Activated T-cell treated with anti-CD3 and anti-CD28 coated beads, Interleukin-2, amount 50 U/mL, for 4 hours (primary cell): ENCODE results near the gene SYNE1. TPM values are rescaled to one million over a fixed set of nuclear protein-coding genes. Genes with fewer than 3 reads are reported as not detected.
"Not testable (repeated sequence)": the region's sequence is repeated elsewhere in the genome, so short reads cannot be mapped to it uniquely, and the experiment has no call there.

Experiments
- ATAC-seq, 2 donors: fragments of 200-7000 bp; cut with Tn5 transposase; one replicate each; pipeline ENCODE4 v1.10.0; 2021
- DNase-seq: peaks from one replicate; pipeline ENCODE4 v3.0.0-alpha.2; 2020
- H3K27me3 Mint-ChIP-seq: one replicate; pipeline ENCODE4 v1.8.0; 2021; ENCODE audit warnings: low read depth, mixed read lengths
- H3K36me3 Mint-ChIP-seq: one replicate; pipeline ENCODE4 v1.8.0; 2022; ENCODE audit warnings: mixed read lengths; ENCODE audit not compliant: insufficient read depth
- H3K4me1 Mint-ChIP-seq: one replicate; pipeline ENCODE4 v1.8.0; 2021; ENCODE audit warnings: low read depth, mixed read lengths
- H3K4me3 Mint-ChIP-seq: one replicate; pipeline ENCODE4 v1.8.0; 2021; ENCODE audit warnings: mild to moderate bottlenecking, moderate library complexity, mixed read lengths
- H3K9me3 Mint-ChIP-seq: one replicate; pipeline ENCODE4 v1.8.0; 2021; ENCODE audit warnings: mixed read lengths
- total RNA-seq, 3 donors: library from RNA; stranded (reverse); gene quantifications; one replicate each; pipeline ENCODE4 v1.2.1, GENCODE V29; 2021

Gene SYNE1
- total RNA-seq, 3 donors from 2014 or later, result 11.0 to 16.1 (median 11.1) TPM

GRCh38 chr6:152642578-152643375 lies 5.6 kb upstream of the SYNE1 start:
- no peaks in the 10 kb centered on the region for H3K36me3 Mint-ChIP-seq
- no peak overlapping the region for H3K4me3 Mint-ChIP-seq
- DNase-seq, result no peak
- ATAC-seq, result peak in 1 of 2 donors; percentile 43
- H3K9me3 Mint-ChIP-seq, result no peaks in the 10 kb centered on the region
- H3K4me1 Mint-ChIP-seq, result peaks cover 3% of the 10 kb centered on the region
- peaks cover 21% of the 10 kb centered on the region for H3K27me3 Mint-ChIP-seq

GRCh38 chr6:152636609-152637295 lies 410 bp downstream of the SYNE1 start:
- Mint-ChIP-seq H3K36me3 (no peaks in the 10 kb centered on the region), H3K9me3 (no peaks in the 10 kb centered on the region), H3K4me1 (peaks cover 17% of the 10 kb centered on the region), H3K4me3 (peak overlapping the region; percentile 82), H3K27me3 (peaks cover 33% of the 10 kb centered on the region)
- ATAC-seq, result peak; percentile 45 to 55
- no peak for DNase-seq

GRCh38 chr6:152636021-152636608 lies 1.0 kb downstream of the SYNE1 start:
- peak overlapping the region; percentile 82 for H3K4me3 Mint-ChIP-seq
- peak; percentile 14 to 38 for ATAC-seq
- H3K36me3 Mint-ChIP-seq, result no peaks in the 10 kb centered on the region
- H3K4me1 Mint-ChIP-seq, result peaks cover 21% of the 10 kb centered on the region
- H3K27me3 Mint-ChIP-seq, result peaks cover 33% of the 10 kb centered on the region
- no peak for DNase-seq
- H3K9me3 Mint-ChIP-seq, result no peaks in the 10 kb centered on the region

GRCh38 chr6:152634773-152635172 lies 2.4 kb downstream of the SYNE1 start:
- H3K36me3 Mint-ChIP-seq, result no peaks in the 10 kb centered on the region
- ATAC-seq (peak in 1 of 2 donors; percentile 50), DNase-seq (no peak)
- H3K9me3 Mint-ChIP-seq, result no peaks in the 10 kb centered on the region
- peaks cover 33% of the 10 kb centered on the region for H3K27me3 Mint-ChIP-seq
- peaks cover 22% of the 10 kb centered on the region for H3K4me1 Mint-ChIP-seq
- peak overlapping the region; percentile 33 for H3K4me3 Mint-ChIP-seq

- no peaks in the 10 kb centered on the region for H3K36me3 Mint-ChIP-seq
- no peak for DNase-seq
Observed at GRCh38 chr6:152632121-152632782, 4.9 kb downstream of the SYNE1 start.

GRCh38 chr6:152631376-152631775 lies 5.8 kb downstream of the SYNE1 start:
- H3K27me3 Mint-ChIP-seq, result peaks cover 20% of the 10 kb centered on the region
- no peak overlapping the region for H3K4me3 Mint-ChIP-seq
- DNase-seq, result no peak
- ATAC-seq, result no peak
- H3K36me3 Mint-ChIP-seq, result no peaks in the 10 kb centered on the region
- H3K9me3 Mint-ChIP-seq, result no peaks in the 10 kb centered on the region
- H3K4me1 Mint-ChIP-seq, result peaks cover 15% of the 10 kb centered on the region

More at GRCh38 chr6:152632121-152632782, 4.9 kb downstream of the SYNE1 start:
- Mint-ChIP-seq H3K9me3 (no peaks in the 10 kb centered on the region), H3K27me3 (peaks cover 24% of the 10 kb centered on the region), H3K4me3 (no peak overlapping the region), H3K4me1 (peaks cover 17% of the 10 kb centered on the region)
- ATAC-seq, result no peak

- ATAC-seq, result no peak
- H3K4me3 Mint-ChIP-seq, result no peak overlapping the region
- H3K4me1 Mint-ChIP-seq, result peaks cover 13% of the 10 kb centered on the region
- peaks cover 15% of the 10 kb centered on the region for H3K27me3 Mint-ChIP-seq
- no peaks in the 10 kb centered on the region for H3K36me3 Mint-ChIP-seq
- H3K9me3 Mint-ChIP-seq, result no peaks in the 10 kb centered on the region
- no peak for DNase-seq
Observed at GRCh38 chr6:152630832-152631231, 6.3 kb downstream of the SYNE1 start.

GRCh38 chr6:152625213-152625612 lies 11.9 kb downstream of the SYNE1 start:
- Mint-ChIP-seq H3K36me3 (no peaks in the 10 kb centered on the region), H3K4me3 (no peak overlapping the region), H3K27me3 (peaks cover 7% of the 10 kb centered on the region), H3K9me3 (no peaks in the 10 kb centered on the region), H3K4me1 (peaks cover 5% of the 10 kb centered on the region)
- DNase-seq, result no peak
- no peak for ATAC-seq

- H3K27me3 Mint-ChIP-seq, DNase-seq, H3K36me3 Mint-ChIP-seq, H3K4me1 Mint-ChIP-seq, H3K4me3 Mint-ChIP-seq, H3K9me3 Mint-ChIP-seq, ATAC-seq: not testable (repeated sequence)
Observed at GRCh38 chr6:152614776-152615175, 22.4 kb downstream of the SYNE1 start.

GRCh38 chr6:152609125-152609670 lies 28.0 kb downstream of the SYNE1 start:
- ATAC-seq, result no peak
- H3K9me3 Mint-ChIP-seq, result no peaks in the 10 kb centered on the region
- no peaks in the 10 kb centered on the region for H3K27me3 Mint-ChIP-seq

GRCh38 chr6:152605941-152606340 lies 31.2 kb downstream of the SYNE1 start:
- DNase-seq, result no peak
- ATAC-seq, result no peak
- no peaks in the 10 kb centered on the region for H3K9me3 Mint-ChIP-seq
- no peaks in the 10 kb centered on the region for H3K27me3 Mint-ChIP-seq
- no peak overlapping the region for H3K4me3 Mint-ChIP-seq
- no peaks in the 10 kb centered on the region for H3K36me3 Mint-ChIP-seq
- no peaks in the 10 kb centered on the region for H3K4me1 Mint-ChIP-seq

More at GRCh38 chr6:152609125-152609670, 28.0 kb downstream of the SYNE1 start:
- Mint-ChIP-seq H3K36me3 (no peaks in the 10 kb centered on the region), H3K4me3 (no peak overlapping the region), H3K4me1 (no peaks in the 10 kb centered on the region)
- no peak for DNase-seq

GRCh38 chr6:152605342-152605741 lies 31.8 kb downstream of the SYNE1 start:
- H3K4me1 Mint-ChIP-seq, result no peaks in the 10 kb centered on the region
- DNase-seq (no peak), ATAC-seq (no peak)
- H3K9me3 Mint-ChIP-seq, result no peaks in the 10 kb centered on the region
- H3K36me3 Mint-ChIP-seq, result no peaks in the 10 kb centered on the region
- no peaks in the 10 kb centered on the region for H3K27me3 Mint-ChIP-seq
- no peak overlapping the region for H3K4me3 Mint-ChIP-seq

GRCh38 chr6:152603911-152604310 lies 33.3 kb downstream of the SYNE1 start:
- H3K4me1 Mint-ChIP-seq, result no peaks in the 10 kb centered on the region
- DNase-seq (no peak), ATAC-seq (no peak)
- H3K36me3 Mint-ChIP-seq, result no peaks in the 10 kb centered on the region
- no peaks in the 10 kb centered on the region for H3K9me3 Mint-ChIP-seq
- no peak overlapping the region for H3K4me3 Mint-ChIP-seq
- no peaks in the 10 kb centered on the region for H3K27me3 Mint-ChIP-seq

GRCh38 chr6:152600022-152600421 lies 37.1 kb downstream of the SYNE1 start:
- Mint-ChIP-seq H3K36me3 (no peaks in the 10 kb centered on the region), H3K27me3 (no peaks in the 10 kb centered on the region), H3K4me3 (no peak overlapping the region), H3K9me3 (no peaks in the 10 kb centered on the region), H3K4me1 (no peaks in the 10 kb centered on the region)
- DNase-seq (no peak), ATAC-seq (no peak)
